Activated T-cell treated with anti-CD3 and anti-CD28 coated beads for 24 hours (primary cell): ENCODE results near the gene NET1.
"Not testable (repeated sequence)": the region's sequence is repeated elsewhere in the genome, so short reads cannot be mapped to it uniquely, and the experiment has no call there.

Experiments used
- DNase-seq: peaks from one replicate; pipeline ENCODE4 v3.0.0-alpha.2; 2020; ENCODE audit warnings: low read depth

The NET1 gene

DNA sequence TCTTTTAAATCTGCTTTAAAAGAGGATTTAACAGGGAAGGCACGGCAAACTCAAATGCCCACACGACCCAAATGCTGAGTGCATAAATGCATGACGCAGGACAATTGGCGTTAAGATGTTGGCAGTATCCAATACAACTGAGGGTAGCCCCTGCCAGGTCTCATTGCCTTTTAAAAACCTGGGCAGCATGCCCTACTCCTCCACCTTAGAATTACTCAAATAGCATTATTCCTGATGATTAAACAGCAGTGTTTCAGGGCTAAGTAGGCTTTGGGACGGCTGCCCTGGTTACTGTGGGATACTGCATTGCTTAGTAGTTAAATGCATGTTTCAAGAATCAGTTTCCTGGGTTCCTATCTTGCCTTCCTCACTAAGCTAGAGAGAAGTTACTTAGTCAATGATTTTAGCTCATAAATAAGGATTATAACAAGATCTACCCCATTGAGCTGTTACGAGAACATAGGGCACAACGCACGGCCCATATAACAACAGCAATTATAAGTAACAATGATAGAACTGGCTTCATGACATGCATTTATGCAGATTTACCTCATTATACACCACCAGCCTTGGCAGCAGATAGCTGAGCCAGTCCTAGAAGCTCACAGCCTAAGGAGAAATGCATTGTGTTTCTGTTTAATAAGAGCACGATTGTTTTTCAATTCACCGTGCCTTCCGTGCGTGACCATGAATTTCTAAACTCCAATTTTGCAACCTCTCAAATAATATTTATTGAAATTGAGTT, 15.6 kb upstream of the NET1 start:
- no peak for DNase-seq

DNA sequence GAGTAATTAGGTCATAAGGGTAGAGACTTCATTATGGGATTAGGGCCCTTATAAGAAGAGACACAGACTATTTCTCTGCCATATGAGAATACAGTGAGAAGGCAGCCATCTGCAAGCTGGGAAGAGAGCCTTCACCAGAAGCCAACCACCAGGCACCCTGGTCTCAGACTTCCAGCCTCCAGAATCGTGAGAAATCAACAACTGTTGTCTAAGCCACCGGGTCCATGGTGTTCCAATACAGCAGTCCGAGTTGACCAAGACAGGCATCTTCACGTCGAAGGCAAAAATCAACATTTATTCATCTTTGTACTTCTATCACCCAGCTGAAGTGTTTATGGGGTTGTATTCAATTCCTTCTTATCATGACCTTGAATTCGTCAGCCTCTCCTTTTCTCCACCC, 13.0 kb upstream of the NET1 start:
- DNase-seq: no peak

DNA sequence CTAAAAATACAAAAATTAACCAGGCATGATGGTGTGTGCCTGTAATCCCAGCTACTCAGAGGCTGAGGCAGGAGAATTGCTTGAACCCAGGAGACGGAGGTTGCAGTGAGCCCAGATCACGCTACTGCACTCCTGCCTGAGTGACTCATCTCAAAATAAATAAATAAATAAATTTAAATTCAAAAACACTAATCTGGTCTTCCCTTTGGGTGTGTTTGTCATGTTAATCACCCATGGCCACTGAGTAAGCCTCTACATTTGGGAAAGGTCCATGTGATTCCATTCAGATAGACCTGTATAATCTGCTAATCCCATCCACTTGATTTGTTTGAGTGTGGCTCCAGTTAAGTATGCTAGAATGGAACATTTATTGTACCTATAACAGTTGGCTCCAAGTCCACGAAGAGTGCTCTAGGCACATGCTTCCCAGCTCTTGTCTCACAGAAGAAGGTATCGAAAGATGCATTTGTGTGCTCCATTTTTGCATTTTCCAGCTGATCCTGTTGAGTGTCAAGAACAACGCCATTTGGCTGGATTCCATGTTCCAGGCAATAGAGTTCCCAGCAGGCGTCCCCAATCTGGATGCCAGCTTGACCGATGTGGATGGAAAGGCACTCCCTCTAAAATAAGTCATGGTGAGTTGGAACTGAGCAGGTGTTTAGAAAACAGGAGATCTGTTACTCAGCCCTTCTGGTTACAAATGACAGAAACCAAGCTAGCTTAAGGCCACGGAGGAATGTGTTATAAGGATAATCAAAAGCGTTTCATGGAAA, 11.7 kb upstream of the NET1 start:
- no peak for DNase-seq

DNA sequence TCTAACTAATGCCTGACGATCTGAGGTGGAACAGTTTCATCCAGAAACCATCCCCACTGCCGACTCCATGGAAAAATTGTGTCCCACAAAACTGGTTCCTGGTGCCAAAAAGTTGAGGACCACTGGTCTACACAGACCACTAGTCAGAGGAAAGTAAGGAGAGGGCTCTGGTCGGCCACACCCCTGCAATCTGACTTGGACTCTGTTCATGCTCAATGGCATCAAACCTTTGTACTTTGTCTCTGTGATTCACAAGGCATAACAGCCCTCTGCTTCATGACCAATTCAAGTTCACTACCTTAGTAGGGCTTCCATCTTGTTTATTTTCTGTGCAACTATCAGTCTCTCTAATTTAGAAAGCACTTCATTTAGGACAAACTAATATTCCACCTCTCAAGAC, 9.6 kb upstream of the NET1 start:
- DNase-seq: no peak

DNA sequence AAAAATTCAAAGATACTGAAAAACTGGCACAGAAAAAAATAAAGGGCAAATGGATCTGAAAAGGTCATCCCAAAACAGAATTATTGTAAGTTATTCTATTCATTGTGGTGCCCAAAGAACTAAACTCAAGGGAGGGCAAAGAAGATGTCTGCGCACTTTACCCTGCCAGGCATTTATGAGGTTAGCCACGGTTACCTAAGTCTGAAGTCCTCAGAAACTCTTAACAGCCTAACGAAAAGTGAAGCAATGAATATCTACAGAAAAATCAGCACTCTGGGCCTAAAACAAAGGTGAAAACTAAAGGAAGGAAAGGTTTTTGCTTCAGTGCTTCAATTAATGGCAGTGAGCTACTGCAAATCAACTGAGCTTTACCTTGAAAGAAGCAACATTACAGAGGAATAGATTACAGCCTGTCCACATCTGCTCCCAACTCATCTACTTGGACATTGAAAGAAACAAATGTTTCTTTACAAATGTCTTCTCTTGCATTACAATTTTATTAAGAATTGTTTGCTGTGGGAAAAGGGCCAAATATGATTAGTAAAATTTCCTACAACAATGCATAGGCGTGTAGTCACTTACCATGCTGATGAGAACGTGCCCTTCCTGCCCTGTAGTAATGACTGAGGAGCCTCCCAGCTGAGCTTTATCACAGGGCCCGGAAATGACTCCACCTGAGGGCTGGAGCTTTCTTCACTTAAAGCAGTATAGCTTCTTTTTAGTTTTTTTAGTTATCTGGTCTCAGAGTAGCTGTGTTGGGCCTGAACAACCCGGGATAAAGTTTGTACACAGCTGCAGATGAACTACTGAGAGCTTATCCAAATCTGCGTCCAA, 7.9 kb upstream of the NET1 start, which contains the start of gene TUBAL3:
TSS of gene TUBAL3 (minus strand) at position 621 of the 834 bp plus-strand sequence. CDS start at position 585, 36 bp downstream.
- DNase-seq: no peak

DNA sequence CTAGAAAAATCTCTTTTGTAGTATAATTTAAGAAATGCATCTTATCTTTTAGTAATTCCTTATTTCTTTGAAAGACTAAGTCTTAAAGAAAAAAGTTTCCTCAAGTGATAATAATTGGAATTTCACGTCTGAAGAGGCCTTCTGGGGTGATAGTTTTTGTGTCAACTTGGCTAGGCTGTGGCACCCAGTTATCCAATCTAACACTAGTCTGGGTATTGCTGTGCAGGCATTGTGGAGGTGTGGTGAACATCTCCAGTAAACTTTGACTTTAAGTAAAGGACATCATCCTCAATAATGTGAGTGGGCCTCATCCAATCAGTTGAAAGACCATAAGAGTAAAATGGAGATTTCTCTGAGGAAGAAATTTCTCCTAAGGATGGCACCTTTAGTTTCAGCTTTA, 5.4 kb upstream of the NET1 start:
- DNase-seq: no peak

DNA sequence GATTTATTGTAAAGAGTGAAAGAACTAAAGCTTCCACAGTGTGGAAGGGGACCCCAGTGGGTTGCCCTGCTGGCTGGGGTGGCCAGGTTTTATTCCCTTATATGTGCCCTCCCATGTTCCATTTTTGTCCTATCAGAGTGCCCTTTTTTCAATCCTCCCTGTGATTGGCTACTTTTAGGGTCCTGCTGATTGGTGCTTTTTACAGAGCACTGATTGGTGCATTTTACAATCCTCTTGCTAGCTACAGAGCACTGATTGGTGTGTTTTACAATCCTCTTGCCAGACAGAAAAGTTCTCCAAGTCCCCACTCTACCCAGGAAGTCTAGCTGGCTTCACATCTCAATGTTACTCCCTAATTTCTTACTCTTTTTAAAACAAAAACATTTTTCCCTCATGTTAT, 1.6 kb upstream of the NET1 start:
- not testable (repeated sequence) for DNase-seq

DNA sequence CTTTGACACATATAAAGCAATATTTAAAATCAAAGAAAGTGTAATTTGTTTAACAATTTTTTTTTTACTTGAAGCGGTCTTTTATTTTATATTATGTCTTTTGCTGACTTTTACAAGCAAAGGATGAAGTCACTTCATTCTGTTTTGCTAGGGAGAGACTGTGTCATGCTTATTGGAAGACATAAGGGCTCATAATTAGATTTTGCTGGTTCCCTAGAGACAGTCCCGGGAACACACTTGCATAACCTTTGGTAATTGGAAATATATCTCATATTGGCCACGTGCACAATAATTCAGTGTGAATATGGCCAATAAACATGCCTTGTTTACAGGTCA, 448 bp upstream of the NET1 start:
- no peak for DNase-seq

DNA sequence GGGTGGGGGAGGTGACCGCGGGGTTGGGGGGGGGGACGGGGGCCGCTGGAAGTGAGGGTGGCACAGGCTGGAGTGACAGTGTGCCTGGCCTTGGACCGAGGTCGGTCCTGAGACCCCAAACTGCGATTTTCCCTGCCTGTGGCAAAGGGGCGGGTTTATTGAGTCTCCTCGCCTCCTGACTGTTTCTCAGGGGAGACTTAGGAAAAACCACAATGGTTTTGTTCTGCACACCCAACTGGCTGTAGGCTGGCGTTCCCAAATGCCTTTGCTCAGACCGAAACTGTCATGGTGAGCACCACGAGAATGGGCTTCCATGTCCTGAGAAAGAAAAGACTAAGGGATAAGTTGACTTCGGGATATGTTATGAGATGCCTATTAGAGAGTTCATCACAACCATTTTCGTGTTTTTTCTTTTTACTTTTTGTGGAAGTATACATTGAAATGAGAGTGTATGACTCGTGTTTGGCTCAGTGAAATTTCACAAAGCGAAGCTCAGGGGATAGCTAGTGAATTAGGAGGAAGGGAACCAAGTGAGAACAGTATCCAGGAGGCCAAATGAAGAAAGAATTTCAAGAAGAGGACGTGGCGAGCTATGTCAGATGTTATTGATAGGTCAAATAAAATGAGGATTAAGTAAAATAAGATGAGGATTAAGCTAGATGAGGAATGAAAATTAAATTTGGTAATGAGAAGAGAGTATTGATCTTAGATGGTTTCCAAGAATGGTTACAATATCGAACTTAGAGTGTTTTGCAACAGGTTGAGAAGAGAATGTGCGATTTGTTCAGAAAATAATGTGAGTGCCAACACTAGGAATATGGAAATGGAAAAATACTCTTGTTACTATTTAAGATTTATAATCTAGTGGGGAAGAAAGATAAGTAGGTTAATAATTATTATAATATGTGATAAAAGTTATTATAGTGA, 918 bp downstream of the NET1 start:
- DNase-seq: no peak

DNA sequence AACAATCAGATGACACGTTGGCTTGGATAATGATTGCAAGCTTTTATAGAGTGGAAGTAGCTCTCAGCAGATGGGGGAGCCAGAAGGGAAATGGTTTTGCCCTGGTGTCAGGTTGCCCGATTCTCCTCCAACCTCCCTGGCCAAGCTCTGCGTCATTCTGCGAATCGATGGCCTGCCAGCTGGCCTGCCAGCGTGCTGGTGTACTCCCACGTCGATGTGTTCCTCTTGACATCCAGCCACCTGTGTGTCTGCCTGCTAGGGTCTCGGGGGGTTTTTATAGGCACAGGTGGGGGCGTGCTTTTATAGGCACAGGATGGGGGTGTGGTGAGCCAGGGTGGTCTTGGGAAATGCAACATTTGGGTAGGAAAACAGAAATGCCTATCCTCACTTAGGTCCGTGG, 4.6 kb downstream of the NET1 start:
- no peak for DNase-seq

DNA sequence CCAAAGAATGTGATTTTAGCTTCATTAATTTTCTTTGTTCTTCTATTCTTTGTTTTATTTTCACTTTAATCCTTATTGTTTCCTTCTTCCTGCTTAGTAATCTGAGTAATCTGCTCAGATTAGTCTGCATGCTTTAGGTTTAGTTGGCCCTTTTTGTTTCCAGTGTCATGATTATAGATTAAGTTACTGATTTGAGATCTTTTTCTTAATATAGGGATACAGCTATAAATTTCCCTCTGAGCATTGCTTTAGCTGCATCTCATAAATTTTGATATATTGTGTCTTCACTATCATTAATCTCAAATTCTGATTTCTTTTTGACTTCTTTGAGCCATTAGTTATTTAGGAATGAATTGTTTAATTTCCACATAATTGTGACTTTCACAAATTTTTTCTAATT, 6.2 kb downstream of the NET1 start:
- DNase-seq: no peak

DNA sequence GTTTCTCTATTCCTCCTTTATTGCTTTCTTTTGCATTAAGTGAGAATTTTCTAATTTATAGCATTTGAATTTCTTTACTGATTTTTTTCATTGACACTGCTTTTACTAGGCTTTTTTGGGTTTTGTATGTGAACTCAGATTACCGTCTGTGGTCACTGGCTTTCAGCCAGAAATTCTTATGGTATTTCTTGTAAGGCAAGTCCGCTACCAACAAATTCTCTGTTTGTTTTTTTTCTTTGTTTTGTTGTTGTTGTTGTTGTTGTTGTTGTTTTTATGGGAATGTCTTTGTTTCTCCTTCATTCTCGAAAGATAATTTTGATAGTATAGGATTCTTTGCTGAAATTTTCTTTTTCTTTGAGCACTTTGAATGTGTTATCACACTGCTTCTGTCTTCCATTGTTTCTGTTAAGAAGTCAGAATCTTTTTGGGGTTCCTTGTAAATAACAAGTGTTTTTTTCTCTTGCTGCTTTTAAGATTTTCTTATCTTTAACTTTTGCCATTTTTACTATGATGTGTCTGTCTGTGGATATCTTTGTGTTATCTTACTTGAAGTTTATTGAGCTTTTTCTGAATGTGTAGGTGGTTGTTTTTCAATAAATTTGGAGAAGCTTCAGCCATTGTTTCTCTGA, 7.2 kb downstream of the NET1 start:
- DNase-seq: no peak

DNA sequence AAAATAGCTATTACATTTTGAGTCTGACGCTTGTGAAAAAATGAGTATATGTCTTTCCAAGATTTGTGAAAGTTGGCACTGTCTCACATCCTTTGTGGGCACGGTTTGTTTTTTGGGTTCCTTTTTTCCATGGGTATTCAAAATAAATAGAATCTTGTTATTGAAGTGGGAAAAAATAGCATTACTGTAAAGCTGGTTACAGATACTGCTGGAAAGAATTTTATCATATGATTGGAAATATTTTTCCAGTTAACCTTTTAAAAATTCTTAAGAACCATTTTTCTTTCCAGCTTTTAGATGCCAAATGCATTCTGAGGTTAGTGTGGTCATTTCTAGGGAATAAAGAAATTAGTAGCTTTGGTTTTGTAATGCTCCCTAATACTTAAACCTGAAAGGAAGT, 11.4 kb downstream of the NET1 start:
- DNase-seq: no peak

DNA sequence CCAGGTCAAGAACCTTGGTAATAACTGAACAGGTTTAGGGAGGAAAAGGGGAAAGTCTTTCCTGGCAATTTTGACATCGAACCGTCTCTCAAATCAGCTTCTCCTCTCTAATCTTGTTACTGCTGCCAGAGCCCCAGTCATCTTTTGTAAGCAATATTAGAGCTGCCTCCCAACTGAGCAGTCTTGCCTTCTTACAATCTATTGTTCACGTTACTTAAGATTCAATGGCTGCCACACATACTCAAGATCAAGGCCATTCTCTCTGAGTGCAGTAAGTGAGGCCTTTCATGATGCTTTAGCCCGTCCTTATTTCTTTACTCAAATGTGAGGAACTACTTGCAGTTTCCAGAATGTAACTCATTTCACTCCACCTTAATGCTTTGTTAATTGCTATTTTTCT, 12.4 kb downstream of the NET1 start:
- no peak for DNase-seq

DNA sequence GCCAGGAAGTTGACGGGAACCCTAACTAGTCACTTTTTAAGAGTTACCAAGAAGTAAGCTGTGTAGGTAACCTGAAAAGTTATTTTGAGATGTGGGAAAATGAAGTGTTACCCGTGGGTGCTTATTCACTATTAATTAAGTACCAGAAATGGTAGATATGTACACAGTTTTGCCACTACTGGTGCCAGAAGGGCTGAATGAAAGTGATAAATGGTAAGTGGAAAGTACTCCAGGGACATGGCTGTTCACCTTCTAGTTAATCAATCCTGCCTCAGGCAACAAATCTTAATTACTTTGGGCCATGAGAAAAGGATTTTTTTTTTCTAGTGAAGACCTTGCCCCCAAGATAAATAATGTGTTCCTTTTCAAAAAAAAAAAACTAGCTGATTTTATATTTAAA, 15.8 kb downstream of the NET1 start:
- DNase-seq: no peak

DNA sequence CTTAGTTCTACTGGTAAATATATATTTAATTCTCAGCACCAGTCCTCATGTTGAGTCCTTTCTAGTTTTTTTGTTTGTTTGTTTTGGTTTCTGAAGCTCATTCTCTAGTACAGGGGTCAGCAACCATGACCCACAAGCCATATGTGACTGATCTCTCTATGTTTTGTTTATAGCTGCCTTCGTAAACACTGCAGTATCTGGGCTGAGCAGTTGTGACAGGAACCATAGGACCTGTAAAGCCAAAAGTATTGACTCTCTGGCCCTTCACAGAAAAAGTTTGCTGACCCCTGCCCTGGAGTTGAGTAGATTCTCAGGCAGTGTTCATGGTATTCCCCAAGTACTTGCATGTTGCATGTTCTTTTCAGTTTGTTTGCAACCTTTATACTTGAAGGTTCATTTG, 20.8 kb downstream of the NET1 start:
- DNase-seq: no peak

DNA sequence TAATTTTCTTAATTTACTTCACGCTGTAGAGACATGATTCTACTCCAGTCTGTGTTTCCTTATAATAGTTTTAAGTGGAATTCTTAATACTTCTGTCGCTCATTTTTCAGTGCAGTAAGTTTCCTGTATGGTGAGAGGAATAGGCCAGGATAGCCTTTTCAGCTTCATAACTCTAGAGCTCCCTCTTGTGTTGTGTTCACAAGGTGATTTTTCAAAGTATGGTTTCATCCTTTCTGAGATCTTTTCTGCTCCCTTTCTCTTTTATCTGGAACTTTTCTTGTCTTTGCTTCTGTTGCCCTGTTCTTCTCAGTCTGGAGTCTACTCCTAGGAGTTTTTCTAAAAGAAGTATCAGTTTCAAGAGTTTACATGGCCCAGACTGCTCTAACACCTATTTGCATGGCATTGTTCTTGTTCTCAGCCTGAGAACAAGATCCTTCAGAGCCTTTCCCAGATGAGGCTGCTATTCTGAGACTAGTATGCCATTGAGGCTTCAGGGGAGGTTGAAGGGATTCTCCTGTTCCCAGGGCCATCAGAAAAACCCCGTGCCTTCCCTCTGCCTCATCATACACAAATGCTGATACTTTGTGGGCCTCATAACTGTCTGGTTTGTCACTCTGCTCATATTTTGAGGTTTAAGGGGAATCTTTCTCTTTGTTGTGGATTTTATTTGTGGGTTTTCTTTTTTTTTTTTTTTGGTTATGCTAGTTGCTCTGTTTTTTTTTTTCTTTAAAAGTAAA, 21.8 kb downstream of the NET1 start:
- DNase-seq: no peak

DNA sequence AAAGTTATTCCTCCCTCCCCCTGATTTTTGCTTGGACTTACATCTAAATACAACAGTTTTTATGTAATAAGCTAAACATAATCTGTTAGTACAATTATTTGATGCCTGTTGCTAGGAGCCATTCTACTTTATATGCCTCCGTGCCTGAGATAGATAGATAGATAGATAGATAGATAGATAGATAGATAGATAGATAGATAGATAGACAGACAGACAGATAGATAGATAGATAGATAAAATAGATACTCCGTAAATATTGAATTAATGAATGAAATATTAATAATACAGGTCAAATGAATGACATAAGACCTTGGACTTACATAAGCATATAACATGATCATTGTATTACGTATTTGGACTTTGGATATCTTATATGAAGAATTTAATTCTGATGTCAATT, 23.0 kb downstream of the NET1 start:
- no peak for DNase-seq

DNA sequence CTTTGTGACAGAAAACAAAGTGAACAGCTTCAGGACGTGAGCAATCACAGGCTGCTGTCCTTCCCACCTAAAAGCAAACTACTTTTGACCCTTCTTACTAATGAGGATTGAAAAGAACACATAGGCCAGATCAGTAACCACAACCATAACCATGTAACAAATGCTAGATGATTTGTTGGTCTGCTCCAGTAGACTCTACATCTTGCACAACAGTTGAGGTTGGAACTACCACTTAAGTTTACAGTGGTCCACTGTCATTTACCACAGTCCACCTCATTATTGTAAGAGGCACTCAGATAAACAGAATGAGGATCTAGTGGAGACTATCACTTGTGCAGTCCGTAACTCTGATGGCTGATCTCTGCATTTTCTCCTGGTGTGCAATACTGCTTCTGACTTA, 27.8 kb downstream of the NET1 start:
- no peak for DNase-seq

DNA sequence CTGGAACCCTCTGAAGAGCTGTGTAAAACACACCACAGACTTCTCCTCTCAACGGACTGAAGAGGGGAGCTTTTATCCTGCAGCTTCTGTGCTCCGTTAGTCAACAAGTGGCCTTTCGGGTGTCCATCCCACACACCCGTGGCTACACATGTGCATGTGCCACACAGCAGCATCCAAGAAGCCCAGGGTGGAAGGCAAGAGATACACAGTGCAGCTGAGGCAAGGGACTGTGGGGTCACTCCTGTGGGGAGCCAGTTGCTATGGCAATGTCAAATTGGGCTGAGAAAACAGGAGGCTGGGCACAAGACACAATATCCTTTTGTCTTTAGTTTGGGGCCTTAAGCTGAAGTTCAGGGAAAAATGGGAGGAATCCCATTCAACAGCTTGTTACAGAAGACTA, 28.7 kb downstream of the NET1 start:
- no peak for DNase-seq
